H1 (cell line): ENCODE data around the gene FLT4. TPM values are rescaled to one million over a fixed set of nuclear protein-coding genes. Genes with fewer than 3 reads are reported as not detected.

ENCODE experiments used
- CTCF ChIA-PET: fragments of 300-600 bp; sonication (Branson Sonifier 250); formaldehyde crosslinking; loops from one replicate; lab custom pipeline; 2021; ENCODE audit not compliant: partially characterized antibody; lab: Charles Lee
- POLR2A ChIA-PET: fragments of 300-600 bp; sonication (Branson Sonifier 250); formaldehyde crosslinking; loops from one replicate; lab custom pipeline; 2021; ENCODE audit warnings: inconsistent platforms; ENCODE audit not compliant: partially characterized antibody; lab: Charles Lee
- DNase-seq, 2 experiments: peaks; one replicate each; pipeline versions ENCODE4 v3.0.0 to v3.0.0-alpha.2; 2010 to 2022; ENCODE audit warnings: low spot score in 2 of 2, low read depth in 1 of 2, mixed read lengths in 1 of 2
- FAIRE-seq: peaks from 2 replicates; lab custom pipeline; 2011; peaks lifted over from hg19 to GRCh38; lab: Jason Lieb, UNC
- H2AFZ ChIP-seq: 2 replicates; pipeline ENCODE4 v1.8.1; 2012; ENCODE audit warnings: low read length, inconsistent platforms
- H2AK5ac ChIP-seq: 2 replicates; pipeline ENCODE4 v1.6.1; 2013; ENCODE audit warnings: low read depth, low read length
- H2BK120ac ChIP-seq: replicated peaks from 2 replicates; pipeline ENCODE3; 2013; ENCODE audit warnings: low read depth, low read length, inconsistent platforms
- H2BK12ac ChIP-seq: 2 replicates; pipeline ENCODE4 v1.6.1; 2013; ENCODE audit warnings: low read depth, low read length
- H2BK15ac ChIP-seq: 2 replicates; pipeline ENCODE4 v1.6.1; 2013; ENCODE audit warnings: low read length
- H2BK20ac ChIP-seq: 2 replicates; pipeline ENCODE4 v1.6.1; 2013; ENCODE audit warnings: low read length
- H2BK5ac ChIP-seq: 2 replicates; pipeline ENCODE4 v1.6.1; 2013; ENCODE audit warnings: low read depth, low read length
- H3K14ac ChIP-seq: 2 replicates; pipeline ENCODE4 v1.6.1; 2013; ENCODE audit warnings: inconsistent platforms; ENCODE audit not compliant: insufficient read length
- H3K18ac ChIP-seq: 2 replicates; pipeline ENCODE4 v1.6.1; 2013; ENCODE audit warnings: low read length; ENCODE audit errors: extremely low read depth
- H3K23ac ChIP-seq: 2 replicates; pipeline ENCODE4 v1.6.1; 2013; ENCODE audit warnings: inconsistent platforms; ENCODE audit not compliant: insufficient read length
- H3K23me2 ChIP-seq: 2 replicates; pipeline ENCODE4 v1.6.1; 2013; ENCODE audit warnings: low read depth, low read length
- H3K27ac ChIP-seq: 2 replicates; pipeline ENCODE4 v1.6.1; 2011; ENCODE audit warnings: low read depth, low read length, inconsistent platforms
- H3K27me3 ChIP-seq, 4 experiments: replicated peaks in 1 of 4; 1 replicate in 1 of 4; 2 replicates in 3 of 4; pipeline versions ENCODE4 v1.6.1 to v1.8.1; 2011 to 2013; ENCODE audit warnings: low read length in 3 of 4, mild to moderate bottlenecking in 3 of 4, inconsistent platforms in 2 of 4, mixed read lengths in 2 of 4, moderate library complexity in 1 of 4; ENCODE audit not compliant: control insufficient read depth in 3 of 4, insufficient read depth in 3 of 4; ENCODE audit errors: extremely low read depth in 1 of 4
- H3K36me3 ChIP-seq, 4 experiments: 2 replicates each; pipeline versions ENCODE4 v1.6.1 to v1.8.1; 2011 to 2013; ENCODE audit warnings: mild to moderate bottlenecking in 4 of 4, low read length in 3 of 4, moderate library complexity in 2 of 4, control low read depth in 1 of 4, inconsistent platforms in 1 of 4; ENCODE audit not compliant: insufficient read depth in 4 of 4, control insufficient read depth in 2 of 4
- H3K4ac ChIP-seq: replicated peaks from 2 replicates; pipeline ENCODE3; 2013; ENCODE audit warnings: low read length, low read depth, mixed read lengths, inconsistent platforms; ENCODE audit not compliant: insufficient read length
- H3K4me1 ChIP-seq, 4 experiments: replicated peaks in 1 of 4; 1 replicate in 1 of 4; 2 replicates in 3 of 4; pipeline versions ENCODE4 v1.6.1 to v1.8.1; 2011 to 2013; ENCODE audit warnings: low read length in 3 of 4, inconsistent platforms in 2 of 4, mixed read lengths in 1 of 4; ENCODE audit not compliant: insufficient read depth in 4 of 4, control insufficient read depth in 3 of 4
- H3K4me2 ChIP-seq, 2 experiments: 2 replicates each; pipeline versions ENCODE4 v1.6.1 to v1.8.1; 2011 to 2013; ENCODE audit warnings: low read depth in 2 of 2, low read length in 2 of 2, control low read depth in 1 of 2, inconsistent platforms in 1 of 2, mild to moderate bottlenecking in 1 of 2; ENCODE audit not compliant: insufficient read depth in 1 of 2
- H3K4me3 ChIP-seq, 4 experiments: fragments of 200-600, 300-600 bp in 1 of 4; sonication (generic), shearing (Covaris generic), sonication (Bioruptor Twin) in 1 of 4; 2 replicates each; pipeline versions ENCODE4 v1.5.1 to v1.8.1; 2011 to 2016; ENCODE audit warnings: low read length in 4 of 4, low read depth in 3 of 4, control low read depth in 2 of 4, inconsistent platforms in 2 of 4, mild to moderate bottlenecking in 2 of 4, mixed read lengths in 1 of 4, moderate library complexity in 1 of 4; ENCODE audit not compliant: insufficient read depth in 2 of 4; ENCODE audit errors: extremely low read depth in 1 of 4
- H3K56ac ChIP-seq: replicated peaks from 2 replicates; pipeline ENCODE3; 2013; ENCODE audit warnings: low read depth, mild to moderate bottlenecking, mixed read lengths, low read length, inconsistent platforms; ENCODE audit not compliant: insufficient read length
- H3K79me1 ChIP-seq: 2 replicates; pipeline ENCODE4 v1.6.1; 2013; ENCODE audit warnings: low read depth, low read length, control low read depth
- H3K79me2 ChIP-seq, 2 experiments: 2 replicates each; pipeline versions ENCODE4 v1.6.1 to v1.8.1; 2012 to 2013; ENCODE audit warnings: low read length in 2 of 2, mild to moderate bottlenecking in 2 of 2, inconsistent platforms in 1 of 2; ENCODE audit not compliant: insufficient read depth in 2 of 2, control insufficient read depth in 1 of 2
- H3K9ac ChIP-seq, 4 experiments: replicated peaks in 1 of 4; 1 replicate in 1 of 4; 2 replicates in 3 of 4; pipeline versions ENCODE4 v1.6.1 to v1.8.1; 2011 to 2013; ENCODE audit warnings: low read depth in 3 of 4, low read length in 3 of 4, control low read depth in 2 of 4, mild to moderate bottlenecking in 2 of 4, moderate library complexity in 2 of 4, inconsistent platforms in 1 of 4; ENCODE audit errors: extremely low read depth in 1 of 4
- H3K9me3 ChIP-seq, 2 experiments: 2 replicates each; pipeline versions ENCODE4 v1.6.1 to v1.8.1; 2012 to 2013; ENCODE audit warnings: mild to moderate bottlenecking in 2 of 2, moderate library complexity in 2 of 2, control low read depth in 1 of 2, inconsistent platforms in 1 of 2, low read depth in 1 of 2, low read length in 1 of 2, mixed read lengths in 1 of 2; ENCODE audit not compliant: insufficient read depth in 2 of 2
- H4K20me1 ChIP-seq, 2 experiments: replicated peaks in 1 of 2; 2 replicates each; pipeline versions ENCODE3 to v1.8.1; 2011 to 2013; ENCODE audit warnings: inconsistent platforms in 2 of 2, low read length in 2 of 2, mild to moderate bottlenecking in 1 of 2; ENCODE audit not compliant: insufficient read depth in 2 of 2, control insufficient read depth in 1 of 2
- H4K5ac ChIP-seq: 2 replicates; pipeline ENCODE4 v1.6.1; 2013; ENCODE audit warnings: low read length, low read depth, mixed read lengths, inconsistent platforms; ENCODE audit not compliant: insufficient read length
- H4K8ac ChIP-seq: 2 replicates; pipeline ENCODE4 v1.8.0; 2013; ENCODE audit warnings: mild to moderate bottlenecking, moderate library complexity, low read length, inconsistent platforms; ENCODE audit not compliant: insufficient read depth; ENCODE audit errors: extremely low read depth
- H4K91ac ChIP-seq: replicated peaks from 2 replicates; pipeline ENCODE3; 2013; ENCODE audit warnings: low read length, mixed read lengths, inconsistent platforms; ENCODE audit not compliant: insufficient read length
- ASH2L ChIP-seq: fragments of 200-600, 300-600 bp; sonication (generic); IDR thresholded peaks from one replicate; pipeline ENCODE4 v1.7.1; 2017; ENCODE audit warnings: low read length
- CEBPB ChIP-seq: IDR thresholded peaks from 2 replicates; pipeline ENCODE4 v1.6.1; 2012; ENCODE audit warnings: low read depth, low read length
- EP300 ChIP-seq, 2 experiments: IDR thresholded peaks; 1 replicate in 1 of 2; 2 replicates in 1 of 2; pipeline ENCODE4 v1.6.1; 2011 to 2012; ENCODE audit warnings: low read depth in 2 of 2, low read length in 2 of 2, mild to moderate bottlenecking in 2 of 2, borderline replicate concordance in 1 of 2, inconsistent platforms in 1 of 2, moderate library complexity in 1 of 2
- EZH2 ChIP-seq: fragments of 200-600 bp; sonication (generic); IDR thresholded peaks from 2 replicates; pipeline ENCODE4 v1.7.1; 2012; ENCODE audit warnings: low read depth, mild to moderate bottlenecking, moderate library complexity, low read length, inconsistent platforms; ENCODE audit not compliant: severe bottlenecking
- GTF2F1 ChIP-seq: IDR thresholded peaks from 2 replicates; pipeline ENCODE4 v1.6.1; 2012; ENCODE audit warnings: low read depth, low read length, improper control_type of control experiment, borderline replicate concordance
- JUN ChIP-seq: IDR thresholded peaks from 2 replicates; pipeline ENCODE4 v1.6.1; 2011; ENCODE audit warnings: low read depth, mild to moderate bottlenecking, improper control_type of control experiment, low read length
- KDM5A ChIP-seq: fragments of 200-600 bp; IDR thresholded peaks from 2 replicates; pipeline ENCODE4 v1.7.1; 2012; ENCODE audit warnings: mild to moderate bottlenecking, low read length, inconsistent platforms, mixed read lengths
- POLR2AphosphoS5 ChIP-seq: IDR thresholded peaks from 2 replicates; pipeline ENCODE4 v1.6.1; 2011; ENCODE audit warnings: low read depth, low read length
- TBP ChIP-seq: IDR thresholded peaks from 2 replicates; pipeline ENCODE4 v1.6.1; 2011; ENCODE audit warnings: low read depth, low read length, improper control_type of control experiment
- TCF12 ChIP-seq: IDR thresholded peaks from 2 replicates; pipeline ENCODE4 v1.6.1; 2011; ENCODE audit warnings: low read depth, mild to moderate bottlenecking, low read length
- USF2 ChIP-seq: IDR thresholded peaks from 2 replicates; pipeline ENCODE4 v1.6.1; 2011; ENCODE audit warnings: low read length, improper control_type of control experiment
- WGBS, 2 experiments: shearing (Covaris generic) in 1 of 2; methylation state at CpG; one replicate each; pipeline versions ENCODE4 v1.1.6 to v1.1.7; 2013 to 2015; ENCODE audit warnings: low lambda C conversion rate in 2 of 2, mixed read lengths in 2 of 2, inconsistent platforms in 1 of 2, low coverage in 1 of 2, missing lambda C conversion rate in 1 of 2; ENCODE audit not compliant: insufficient replicate concordance in 2 of 2, insufficient coverage in 1 of 2, insufficient read length in 1 of 2; ENCODE audit errors: extremely low coverage in 1 of 2, missing lambda C conversion rate in 1 of 2; 5-methylcytosine and 5-hydroxymethylcytosine counted together
- polyA plus RNA-seq, 7 experiments: library from polyadenylated mRNA; depleted of rRNA in 3 of 7; stranded (reverse) in 5 of 7; unstranded in 2 of 7; fragments of >200 nt in 5 of 7; fragments of 200-250 nt in 2 of 7; gene quantifications; 1 replicate in 5 of 7; 2 replicates in 1 of 7; 4 replicates in 1 of 7; pipeline versions ENCODE4 v1.2.1 to v1.2.3, GENCODE V29; 2011 to 2013; ENCODE audit warnings: missing spikeins in 2 of 7, mixed read lengths in 2 of 7
- total RNA-seq: library from RNA; stranded (reverse); fragmentation: NEBNext Ultra II Directional; extraction: Animal tissue kit (Norgen Biotek cat#: 25700); gene quantifications from 2 replicates; pipeline ENCODE4 v1.2.1, GENCODE V29; 2021

The FLT4 gene
- total and polyA plus RNA-seq, 2 of the 8 experiments (the other 6 are each of a cell fraction or from before 2014, with no cell fraction given) = 6.5 to 7.7 TPM

GRCh38 chr5:180623411-180623834 is 26.0 kb downstream of the FLT4 start:
- Histone ChIP-seq H3K79me1 (no peaks in the 10 kb centered on the region), H2AK5ac (no peak overlapping the region; the same call in 1 of the 2 replicates), H3K9me3 (no peaks in the 10 kb centered on the region), H4K20me1 (peaks cover 0 to 2% of the 10 kb centered on the region in 2 experiments), H3K27ac (no peak overlapping the region), H2BK15ac (no peak overlapping the region), H4K5ac (no peak overlapping the region), H3K4me3 (no peak overlapping the region), H3K27me3 (peaks cover 0 to 7% (median 2%) of the 10 kb centered on the region in 4 experiments; a peak in 5 of 7 replicates), H2BK120ac (no peak overlapping the region), H3K18ac (no peak overlapping the region), H3K4me2 (no peak overlapping the region), H3K23me2 (peaks cover 4% of the 10 kb centered on the region; the same call in 1 of the 2 replicates), H3K4ac (no peak overlapping the region), H3K56ac (no peak overlapping the region), H4K8ac (peak overlapping the region; percentile 57; the same call in 1 of the 2 replicates), H3K36me3 (no peaks in the 10 kb centered on the region), H2BK12ac (no peak overlapping the region), H3K79me2 (no peaks in the 10 kb centered on the region), H2AFZ (no peak overlapping the region), H4K91ac (no peak overlapping the region), H3K23ac (no peak overlapping the region), H2BK5ac (peak overlapping the region; percentile 66; the same call in 1 of the 2 replicates), H3K9ac (no peak overlapping the region), H3K14ac (no peak overlapping the region), H2BK20ac (no peak overlapping the region), H3K4me1 (peaks cover 0 to 4% (median 1%) of the 10 kb centered on the region in 4 experiments; a peak in 4 of 7 replicates)
- POLR2A ChIA-PET = no interaction called here
- no peak for FAIRE-seq
- CTCF ChIA-PET = interaction anchor here (0.7 kb wide), 1 partner anchor 25 kb away, joined by 3 read pairs; no protein-coding TSS in a partner anchor
- TF ChIP-seq EP300 (IDR thresholded peaks at IDR 0.05; ENCODE audit: borderline replicate concordance in 1 of 2, low read depth in 2 of 2, low read length in 2 of 2) = no peak
- TF ChIP-seq CEBPB = no peak
- TF ChIP-seq JUN = no peak
- TF ChIP-seq TBP = no peak
- no peak for TF ChIP-seq ASH2L
- TF ChIP-seq USF2 = no peak
- TF ChIP-seq POLR2AphosphoS5 = no peak
- TF ChIP-seq GTF2F1 = no peak
- no peak for TF ChIP-seq KDM5A
- TF ChIP-seq EZH2 = no peak
- TF ChIP-seq TCF12 = no peak
- WGBS, 2 experiments = 99% methylated on average over 10 of the region's 10 CpGs; no CpG with 5 or more reads in 1 of the 2 experiments
- DNase-seq = no peak
